HG02610 (cell line): ENCODE measurements around the gene SERPING1.
A peak's percentile ranks its signal among the peaks of the same experiment; 100 is the strongest.

ENCODE experiments used
- ATAC-seq: cut with Tn5 transposase; IDR thresholded peaks from one replicate; pipeline ENCODE4 v1.9.1; 2021; ENCODE audit warnings: mild to moderate bottlenecking, moderate library complexity; ENCODE audit not compliant: unreplicated experiment

Gene SERPING1

DNA sequence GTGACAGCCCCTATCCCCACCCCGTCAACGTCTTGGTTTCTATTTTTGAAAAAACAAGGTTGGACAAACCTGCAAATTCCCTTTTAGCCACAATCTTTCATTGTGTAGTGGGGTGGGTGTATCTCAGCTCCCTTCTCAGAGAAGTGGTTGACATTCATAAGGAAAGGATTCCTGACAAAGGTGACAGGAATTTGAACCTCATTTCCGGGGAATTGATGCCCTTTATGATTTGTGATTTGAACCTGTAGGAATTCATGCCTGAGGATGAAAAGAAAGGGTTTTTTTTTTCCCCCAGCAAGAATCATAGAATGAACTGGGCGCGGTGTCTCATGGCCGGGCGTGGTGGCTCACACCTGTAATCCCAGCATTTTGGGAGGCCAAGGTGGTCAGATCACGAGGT is 37.8 kb downstream of the SERPING1 start:
- no peak for ATAC-seq

DNA sequence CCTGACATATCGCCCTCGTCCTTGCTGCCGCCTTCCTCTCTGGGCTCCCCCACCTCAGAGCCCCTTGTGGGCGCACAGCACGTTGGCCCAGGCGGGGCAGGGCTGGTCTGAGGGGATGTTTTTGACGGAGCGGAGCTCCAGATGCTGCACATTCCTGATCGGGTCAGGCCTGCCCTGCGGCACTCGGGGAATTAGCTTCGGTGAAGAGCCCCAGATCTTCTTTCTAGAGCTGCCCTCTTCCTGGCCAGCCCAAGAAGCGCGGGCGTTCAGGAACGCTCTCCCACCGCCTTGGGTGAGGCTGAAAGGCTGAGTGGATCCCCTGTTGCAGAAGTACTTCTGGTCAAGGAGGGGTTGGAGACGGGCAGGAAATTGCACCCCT is 40.1 kb downstream of the SERPING1 start:
- no peak for ATAC-seq

DNA sequence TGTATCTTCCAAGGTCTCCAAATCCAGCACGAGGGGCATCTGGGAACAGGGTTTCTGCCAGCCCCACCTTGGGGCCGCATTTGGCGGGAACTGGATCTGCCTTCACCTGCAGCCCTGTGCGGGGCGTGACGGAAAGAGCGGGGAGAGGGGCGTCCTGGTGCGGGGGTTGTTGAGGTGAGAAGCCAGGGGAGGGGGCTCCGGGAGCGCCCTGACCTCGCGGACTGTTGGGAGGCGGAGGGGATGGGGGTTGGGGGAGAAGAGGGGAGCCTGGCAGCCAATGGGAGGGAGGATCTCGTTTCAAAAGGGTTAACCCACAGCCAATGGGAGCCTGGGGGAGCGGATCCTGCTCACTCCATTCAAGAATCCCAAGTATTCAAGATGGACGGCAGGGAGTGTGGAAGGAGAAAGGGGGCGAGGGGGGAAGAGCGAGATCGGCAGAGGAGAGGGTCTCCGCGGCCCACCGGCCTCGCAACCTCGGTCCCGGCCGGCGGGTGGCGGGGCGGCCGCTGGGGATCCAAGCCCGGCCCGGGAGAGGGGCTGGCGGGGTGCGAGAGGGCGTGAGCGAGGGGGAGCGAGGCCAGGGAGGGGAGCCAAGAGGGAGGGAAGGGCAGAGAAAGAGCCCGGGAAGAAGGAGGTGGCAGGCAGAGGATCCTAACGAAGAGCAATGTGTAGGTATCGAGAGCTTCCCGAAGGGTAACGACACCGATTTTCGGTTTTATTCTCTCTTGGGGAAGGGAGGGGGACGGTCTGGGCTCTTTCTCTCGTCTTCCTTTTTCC is 40.7 kb downstream of the SERPING1 start:
- ATAC-seq, result no peak

GRCh38 chr11:57638811-57639320 is 41.4 kb downstream of the SERPING1 start:
- ATAC-seq, result no peak

DNA sequence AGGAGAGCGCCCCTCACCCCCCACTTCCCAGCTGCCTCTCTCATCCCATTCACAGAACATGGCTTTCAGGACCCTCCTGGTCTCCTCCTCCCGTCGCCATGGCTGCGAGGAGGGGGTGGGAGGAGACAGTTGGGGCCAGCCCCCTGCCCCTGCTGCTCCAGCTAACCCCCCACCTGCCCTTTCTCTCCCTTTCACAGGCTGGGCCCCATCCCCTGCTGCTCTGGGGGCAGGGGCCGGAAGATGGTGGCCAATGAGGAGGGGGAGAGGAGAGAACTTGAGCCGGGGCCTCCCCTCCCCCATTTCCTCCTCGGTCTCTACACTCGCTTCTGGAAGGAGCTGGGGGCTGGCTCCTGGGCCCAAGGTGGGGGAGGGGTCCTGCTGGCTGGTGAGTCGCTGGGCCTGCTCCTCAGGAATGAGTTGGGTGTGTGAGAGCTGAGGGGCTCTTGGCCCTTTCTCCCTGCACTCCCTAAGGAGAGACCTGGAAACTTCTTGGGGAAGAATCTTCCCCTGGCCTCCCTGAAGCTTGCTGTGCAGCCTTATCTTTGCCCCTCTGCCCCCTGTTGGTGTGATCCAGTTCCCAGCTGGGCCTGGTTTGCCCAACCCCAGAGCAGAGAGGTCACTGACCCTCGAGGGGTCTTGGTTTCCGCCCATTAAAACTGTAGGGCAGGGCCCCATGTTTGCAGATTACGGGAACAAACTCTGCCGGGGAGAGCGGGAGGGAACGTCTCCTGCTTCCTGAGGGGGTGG is 42.0 kb downstream of the SERPING1 start:
- no peak for ATAC-seq

DNA sequence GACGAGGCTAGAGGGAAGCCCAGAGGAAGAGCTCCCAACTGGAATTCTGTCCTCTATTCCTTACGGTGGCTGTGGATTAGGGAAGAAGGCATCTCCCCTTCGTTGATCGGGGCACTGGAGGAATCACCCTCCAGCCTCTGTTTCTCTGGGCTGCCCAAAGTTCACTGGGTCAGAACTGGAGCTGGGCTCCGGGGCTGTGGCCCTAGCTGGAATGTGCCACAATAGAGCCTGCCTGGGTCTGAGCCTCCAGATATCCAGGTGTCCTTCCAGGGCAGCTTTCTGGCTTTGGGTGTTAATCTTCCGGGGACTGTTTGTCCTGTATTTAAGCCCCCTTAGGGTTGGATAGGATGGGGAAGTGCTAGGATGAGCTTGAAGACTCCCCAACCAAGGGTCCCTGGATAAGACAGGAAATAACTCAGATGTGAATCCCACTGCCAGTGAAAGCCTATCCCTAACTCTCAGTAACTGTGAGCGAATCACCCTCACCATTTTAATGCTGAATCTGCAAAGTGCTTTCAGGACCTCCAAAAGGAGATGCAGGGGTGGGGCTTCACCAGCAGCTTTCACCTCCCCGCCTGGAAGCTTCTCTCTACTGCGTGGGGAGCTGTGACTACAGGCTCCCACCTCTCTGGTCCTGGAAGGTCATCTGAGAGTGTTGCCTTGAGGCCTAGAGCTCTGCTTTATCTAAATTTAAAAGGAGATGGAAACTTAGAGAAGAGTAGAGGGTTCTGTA is 42.7 kb downstream of the SERPING1 start:
- ATAC-seq, result no peak

DNA sequence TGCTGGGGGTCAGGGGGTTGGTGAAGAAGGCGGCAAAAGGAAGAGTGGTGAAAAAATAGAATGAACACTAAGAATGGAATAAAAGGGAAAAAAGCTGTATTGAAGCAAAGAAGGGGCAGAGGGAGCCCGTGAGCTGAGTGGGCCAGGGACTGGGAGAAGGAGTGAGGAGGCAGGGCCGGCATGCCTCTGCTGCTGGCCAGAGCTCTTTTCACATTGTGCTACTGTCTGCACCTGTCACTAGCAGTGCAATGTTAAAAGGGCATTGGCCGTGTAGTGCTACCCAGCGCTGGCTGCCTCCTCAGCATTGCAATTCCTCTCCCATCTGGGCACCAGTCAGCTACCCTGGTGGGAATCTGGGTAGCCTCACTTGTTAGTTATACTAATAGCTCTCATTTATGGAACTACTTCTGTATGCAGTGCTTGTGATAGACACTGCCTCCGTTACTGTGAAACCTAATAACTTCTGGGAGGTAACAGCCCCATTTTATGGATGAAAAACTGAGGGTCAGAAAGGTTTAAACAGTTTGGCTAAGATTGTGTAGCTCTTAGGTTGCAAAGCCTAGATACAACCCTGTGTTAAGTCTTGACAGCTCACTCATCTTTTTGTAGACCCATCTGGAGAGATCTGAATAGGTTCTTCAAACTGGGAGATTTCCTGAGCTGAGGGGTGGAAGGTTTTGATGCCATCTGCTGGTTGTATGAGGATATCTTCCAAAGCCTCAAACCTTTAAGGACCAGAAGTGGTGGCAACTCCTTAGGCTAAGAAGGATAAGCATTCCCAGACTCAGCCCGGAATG is 43.7 kb downstream of the SERPING1 start:
- ATAC-seq, result peak; percentile 36

GRCh38 chr11:57643802-57644201 is 46.3 kb downstream of the SERPING1 start:
- no peak for ATAC-seq

GRCh38 chr11:57644748-57645688 is 47.5 kb downstream of the SERPING1 start:
- ATAC-seq, result peak; percentile 51

GRCh38 chr11:57645689-57646085 is 48.2 kb downstream of the SERPING1 start:
- no peak for ATAC-seq

DNA sequence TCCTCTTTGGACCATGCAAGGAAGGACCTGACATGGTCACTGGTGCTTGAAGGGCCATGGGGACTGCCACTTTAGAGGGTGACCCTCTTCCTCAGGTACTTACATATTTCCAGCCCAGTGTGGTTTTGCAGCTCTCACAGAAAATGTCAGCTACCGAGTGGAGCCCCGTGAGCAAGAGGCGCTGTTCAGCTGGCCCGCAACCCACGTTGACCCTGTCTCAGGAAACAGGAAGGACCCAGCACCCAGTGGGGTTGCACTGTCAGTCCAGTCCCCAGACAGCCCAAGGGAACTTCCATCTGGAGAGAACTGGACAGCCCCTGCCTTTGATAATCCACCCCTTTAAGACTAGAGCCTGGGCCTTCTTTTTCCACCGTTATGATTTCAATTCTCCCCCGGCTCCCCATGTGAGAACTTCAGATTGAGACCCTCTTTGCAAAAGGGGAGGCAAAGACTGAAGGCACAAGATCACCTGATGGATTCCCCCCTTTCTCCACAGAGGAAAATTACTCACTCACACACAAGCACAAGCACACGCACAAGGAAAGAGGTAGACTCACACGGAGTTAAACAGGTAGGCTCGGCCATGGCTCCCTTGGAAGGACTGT is 48.8 kb downstream of the SERPING1 start:
- ATAC-seq, result peak; percentile 28

- ATAC-seq, result no peak
These were observed 49.4 kb downstream of the SERPING1 start for GRCh38 chr11:57646799-57647303.

- no peak for ATAC-seq
These were observed 49.9 kb downstream of the SERPING1 start for GRCh38 chr11:57647372-57647771.

DNA sequence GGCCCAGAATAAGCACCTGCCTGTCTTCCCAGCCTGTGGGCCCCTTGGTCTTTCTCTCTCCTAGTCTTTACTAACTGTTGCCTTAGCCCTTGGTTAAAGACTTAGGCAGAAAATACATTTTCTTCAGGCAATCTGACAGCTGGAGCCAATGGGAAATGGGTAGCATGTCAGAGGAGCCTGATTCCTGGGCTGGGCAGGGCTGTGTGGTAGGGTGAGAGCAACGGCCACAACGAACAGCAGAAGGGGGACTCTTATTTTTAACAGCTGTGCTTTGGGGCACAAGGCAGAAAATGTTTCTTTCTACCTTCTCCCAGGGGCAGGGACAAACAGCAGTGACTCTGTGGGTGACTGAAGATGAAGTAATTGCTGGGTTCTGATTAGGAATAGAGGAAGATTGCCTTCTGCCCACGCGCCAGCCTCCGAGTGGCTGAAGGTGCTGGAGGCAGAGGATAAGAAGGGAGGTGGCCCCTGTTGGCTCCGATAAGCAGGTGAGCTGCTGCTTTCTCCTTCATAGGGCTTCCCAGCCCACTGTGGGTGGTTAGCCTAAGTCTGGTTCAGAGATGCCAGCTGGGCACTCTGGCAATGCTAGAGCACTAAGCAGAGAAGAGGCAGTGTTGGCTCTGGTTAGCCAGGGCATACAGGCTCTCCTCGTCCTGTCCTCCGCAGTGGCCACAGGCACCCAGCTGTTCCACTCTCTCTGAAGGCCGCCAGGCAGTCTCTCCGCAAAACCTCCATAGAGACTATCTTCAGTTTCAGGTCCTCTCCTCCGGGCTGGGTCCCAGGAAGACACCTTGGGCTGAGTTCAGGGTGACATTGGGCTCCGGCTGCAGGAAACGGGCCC is 50.7 kb downstream of the SERPING1 start:
- no peak for ATAC-seq

DNA sequence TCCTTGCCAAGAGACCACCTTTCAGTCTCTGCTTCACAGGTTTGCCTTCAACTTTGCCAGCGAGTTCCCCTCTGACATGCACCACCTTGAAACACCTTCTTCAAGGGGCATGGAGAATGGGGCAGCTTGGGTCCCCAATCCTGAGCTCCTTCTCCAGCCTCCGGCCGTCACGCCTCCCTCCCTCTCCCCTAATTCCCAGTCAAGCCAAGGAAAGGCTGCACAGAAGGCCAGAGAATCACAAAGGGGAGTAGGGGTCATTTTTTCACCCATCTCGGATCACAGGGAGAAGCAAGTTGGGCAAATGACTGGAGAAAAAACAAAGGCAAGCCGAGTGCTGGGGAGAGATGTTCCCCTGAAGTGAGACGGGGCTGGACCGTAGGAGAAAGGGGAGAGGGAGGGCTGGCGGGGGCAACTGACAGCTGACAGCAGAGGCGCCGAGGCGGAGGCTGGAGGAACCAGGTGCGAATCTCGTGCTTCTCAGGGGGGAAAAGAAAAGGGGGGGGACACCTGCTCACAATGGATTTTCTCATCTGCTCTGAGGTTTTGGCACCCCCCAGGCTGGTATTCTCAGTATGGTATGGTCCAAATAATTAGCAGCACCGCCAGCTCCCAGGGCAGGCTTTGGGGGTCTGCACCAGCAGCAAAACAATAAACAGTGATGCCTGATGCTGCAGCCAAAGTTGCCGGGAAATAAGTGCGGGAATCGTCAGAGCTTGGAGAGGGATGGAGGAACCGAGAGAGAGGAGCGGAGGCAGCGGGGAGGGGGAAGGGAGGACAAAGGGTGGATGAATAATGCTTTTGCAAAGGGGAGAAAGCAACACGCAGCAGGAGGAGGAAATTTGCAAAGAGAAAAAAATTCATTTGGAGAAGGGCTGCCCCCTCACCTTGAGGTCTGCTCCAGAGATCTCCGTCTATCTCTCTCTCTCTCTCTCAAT is 51.6 kb downstream of the SERPING1 start:
- ATAC-seq, result no peak

- ATAC-seq, result peak; percentile 32
These were observed 52.6 kb downstream of the SERPING1 start, which contains the start of gene YPEL4 for GRCh38 chr11:57649826-57650738. Gene YPEL4 (minus strand): TSS chr11:57649912. CDS start chr11:57647107, 2,805 bp downstream.
